ENCODE data around the gene SPTBN1.

- no peak for TF ChIP-seq RAD21 (IDR thresholded peaks at IDR 0.05; ENCODE audit: low read depth)
- no peak for TF ChIP-seq TAF1 (IDR thresholded peaks at IDR 0.05; ENCODE audit: low read depth)
- no peak for TF ChIP-seq MAX (IDR thresholded peaks at IDR 0.05)
These were observed 39.8 kb upstream of the SPTBN1 start for GRCh38 chr2:54416166-54416813.
